HG03196 (cell line): Measurements from ENCODE around the gene FAM83C.
"Not testable (repeated sequence)": the region's sequence is repeated elsewhere in the genome, so short reads cannot be mapped to it uniquely, and the experiment has no call there.

Source experiments
- ATAC-seq: cut with Tn5 transposase; IDR thresholded peaks from one replicate; pipeline ENCODE4 v1.9.1; 2021; ENCODE audit not compliant: unreplicated experiment

FAM83C gene

DNA sequence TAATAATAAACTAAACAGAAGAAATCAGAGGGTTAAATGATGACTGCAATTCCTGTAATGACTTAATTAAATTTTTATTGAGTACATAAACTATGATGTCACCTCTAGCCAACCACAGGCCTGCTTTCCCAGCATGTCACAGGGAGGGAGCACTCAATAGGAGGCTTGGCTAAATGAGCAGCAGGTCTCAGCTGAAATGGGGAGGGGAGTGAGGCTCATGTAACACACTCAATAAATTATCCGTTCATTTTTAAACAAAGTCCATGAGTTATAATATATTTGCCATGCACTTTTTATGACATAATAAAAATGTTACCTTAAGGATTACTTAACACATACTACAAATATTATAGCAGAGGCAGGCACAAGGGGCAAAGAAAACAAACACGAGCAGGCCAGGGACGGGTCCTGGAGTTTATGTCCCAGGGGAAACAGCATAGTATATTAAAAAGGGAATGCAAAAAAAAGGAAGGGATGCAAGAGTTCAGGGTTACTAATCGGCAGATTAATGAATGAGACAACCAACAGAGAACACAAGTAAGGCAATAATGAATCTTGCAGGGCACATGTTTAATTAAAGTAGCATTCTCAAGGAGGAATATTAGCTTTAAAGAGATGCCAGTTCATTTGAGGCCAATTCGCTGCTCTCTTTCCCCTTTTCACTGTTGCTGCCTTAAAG, 27.1 kb upstream of the FAM83C start:
- ATAC-seq, result no peak

DNA sequence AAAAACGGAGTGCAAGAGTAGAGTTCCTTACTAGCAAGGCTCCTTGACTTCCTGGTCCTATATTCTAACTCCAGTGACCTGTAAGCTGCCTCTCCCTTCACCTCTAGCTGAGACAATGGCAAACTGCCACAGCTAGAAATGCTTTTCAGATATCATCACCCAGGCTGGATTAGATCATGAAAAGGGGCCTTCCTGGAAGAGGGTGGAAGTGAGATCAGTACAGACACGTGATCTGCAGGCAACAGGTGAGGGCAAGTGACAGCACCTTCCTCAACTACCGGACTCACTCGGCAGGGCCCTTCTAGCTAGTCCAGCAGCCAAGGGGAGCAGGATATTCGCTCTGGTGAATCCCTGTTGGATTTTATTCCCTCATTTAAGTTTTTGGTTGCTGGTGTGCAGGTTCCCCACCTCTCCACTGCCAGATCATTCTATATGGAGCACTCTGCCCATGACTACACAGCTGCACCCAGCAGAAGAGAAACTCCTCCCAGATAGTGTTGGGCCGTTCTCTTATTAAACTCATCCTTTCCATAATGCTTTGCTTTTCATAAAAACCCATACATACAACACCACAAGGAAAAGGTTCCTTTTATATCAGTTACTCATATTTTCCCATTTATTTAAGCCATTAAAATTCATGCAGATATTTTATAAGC, 26.4 kb upstream of the FAM83C start:
- no peak for ATAC-seq

DNA sequence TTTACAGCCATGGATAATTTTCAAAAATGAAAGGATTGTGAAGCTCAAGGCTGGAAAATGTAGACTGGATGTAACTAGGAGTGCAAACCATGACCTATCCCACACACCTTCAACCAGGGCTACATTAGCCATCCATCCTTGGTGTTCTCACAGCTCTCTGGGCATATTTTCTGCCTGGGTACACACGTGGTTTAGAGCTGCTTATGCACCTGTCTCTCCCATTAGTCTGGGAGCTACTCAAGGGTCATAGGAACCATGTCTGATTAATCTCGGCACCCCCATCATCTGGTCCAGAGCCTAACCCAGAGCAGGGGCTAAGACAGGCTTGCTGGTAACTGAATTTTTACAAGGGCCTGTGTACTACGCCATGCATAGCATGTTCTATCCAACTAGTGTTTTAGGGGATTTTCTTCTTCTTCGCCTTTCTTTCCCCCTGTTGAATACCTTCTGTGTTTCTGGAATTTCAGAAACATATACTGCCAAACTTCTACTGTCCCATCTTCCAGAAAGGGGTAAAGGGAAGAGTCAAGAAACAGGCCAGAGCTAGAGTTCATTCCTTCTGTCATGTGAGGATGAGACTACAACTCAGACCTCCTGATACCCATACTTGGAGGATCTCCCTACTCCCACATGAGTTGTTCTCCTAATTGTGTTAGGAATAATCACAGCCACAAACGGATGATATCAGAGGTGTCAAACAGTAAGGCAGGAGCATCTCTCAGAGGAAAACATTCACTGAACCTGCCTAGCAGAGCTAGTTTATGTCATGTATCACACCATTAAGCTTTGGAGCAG, 25.4 kb upstream of the FAM83C start:
- no peak for ATAC-seq

DNA sequence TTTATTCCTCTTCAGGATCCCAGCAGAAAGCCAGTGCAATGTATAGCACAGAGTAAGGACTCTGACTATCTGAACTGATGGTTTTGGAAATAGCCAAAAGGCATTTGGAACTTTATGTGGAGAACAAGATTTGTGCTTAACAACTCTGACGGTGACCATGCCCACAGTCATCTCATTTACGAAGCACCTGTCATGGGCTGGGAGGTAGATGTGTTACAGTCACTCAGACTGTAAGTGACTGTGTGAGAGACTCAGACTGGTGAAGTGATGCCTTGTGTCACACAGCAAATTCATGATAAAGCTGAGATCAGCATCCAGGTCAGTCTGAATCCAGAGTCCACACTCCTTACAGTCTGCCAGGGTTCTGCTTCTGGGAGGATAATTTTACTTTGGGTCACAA, 23.9 kb upstream of the FAM83C start:
- ATAC-seq, result no peak

GRCh38 chr20:35315632-35316020, 23.4 kb upstream of the FAM83C start:
- not testable (repeated sequence) for ATAC-seq

GRCh38 chr20:35314816-35315631, 22.8 kb upstream of the FAM83C start:
- ATAC-seq, result no peak

GRCh38 chr20:35312318-35312717, 20.1 kb upstream of the FAM83C start:
- no peak for ATAC-seq

GRCh38 chr20:35311822-35312221, 19.6 kb upstream of the FAM83C start:
- no peak for ATAC-seq

- no peak for ATAC-seq
Observed at GRCh38 chr20:35311409-35311808, 19.2 kb upstream of the FAM83C start.

DNA sequence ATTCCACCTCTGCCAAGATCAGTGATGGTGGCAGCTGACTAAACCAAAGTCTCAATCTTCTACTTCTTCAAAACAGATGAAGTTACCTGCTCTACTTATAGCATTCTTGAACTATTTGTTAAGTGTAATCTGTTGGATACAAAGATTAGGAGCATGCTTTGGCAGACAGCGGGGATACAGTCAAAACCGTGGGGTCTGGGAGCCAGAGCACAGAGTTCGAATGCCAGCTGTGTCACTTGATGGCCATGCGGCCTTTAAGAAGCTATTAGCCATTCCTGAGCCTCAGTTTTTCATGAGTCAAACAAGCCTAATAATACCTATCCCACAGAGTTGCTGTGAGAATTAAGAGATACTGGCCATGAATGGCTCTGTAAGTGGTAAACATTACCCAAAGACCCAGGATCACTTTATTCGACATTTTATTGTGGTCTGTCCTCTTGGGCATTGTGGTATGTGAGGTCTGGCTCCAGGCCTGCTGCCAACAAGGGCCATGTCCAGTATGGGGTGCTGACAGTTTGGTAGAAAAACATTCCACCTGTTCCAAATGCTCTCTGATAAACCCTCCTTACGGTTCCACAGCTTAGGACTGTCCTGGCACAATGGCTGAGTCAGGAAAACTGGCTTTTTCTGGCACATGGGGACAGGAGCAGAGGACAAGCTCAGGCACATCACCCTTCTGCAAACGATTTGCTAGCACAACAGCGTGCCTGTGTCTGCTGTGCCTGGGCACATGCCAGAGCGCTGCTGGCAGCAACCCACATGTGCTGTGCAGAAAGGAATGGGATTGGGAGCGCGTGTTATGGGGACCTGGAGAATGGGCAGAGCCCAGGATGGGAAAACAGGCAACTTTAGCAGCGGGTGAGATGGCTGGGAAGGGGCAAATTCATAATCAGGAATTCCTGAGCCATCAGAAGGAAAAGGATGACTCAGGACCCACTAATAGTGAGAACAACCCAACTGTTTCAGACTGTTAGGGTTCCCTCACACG, 15.7 kb upstream of the FAM83C start:
- ATAC-seq, result no peak

DNA sequence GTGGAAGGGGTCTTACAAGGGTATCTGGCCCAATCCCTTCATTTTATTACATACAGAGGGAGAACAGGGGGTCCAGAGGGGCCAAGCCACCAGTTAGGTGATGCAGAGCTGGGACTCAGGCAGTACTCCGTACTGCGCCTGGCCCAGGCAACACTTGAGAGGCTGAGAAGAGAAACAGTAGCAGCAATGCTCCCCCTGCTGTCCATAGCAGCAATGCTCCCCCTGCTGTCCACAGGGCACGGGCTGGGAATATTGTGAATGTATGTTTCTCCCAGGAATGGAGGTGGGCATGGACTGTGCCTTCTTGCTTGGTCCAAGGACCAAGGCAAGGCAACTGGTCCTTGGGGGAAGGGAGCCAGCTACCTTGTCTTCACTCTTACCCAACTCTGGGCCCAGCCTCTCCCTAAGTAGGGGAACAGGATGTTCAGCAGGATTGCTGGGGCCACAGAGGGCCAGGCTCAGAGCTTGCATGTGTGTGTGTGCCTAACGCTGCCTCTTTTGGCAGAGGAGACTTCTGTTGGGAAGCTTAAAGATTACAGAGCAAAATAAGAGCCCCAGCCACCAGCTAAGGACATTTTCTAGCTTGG, 14.8 kb upstream of the FAM83C start:
- no peak for ATAC-seq

GRCh38 chr20:35305682-35306556, 13.7 kb upstream of the FAM83C start:
- no peak for ATAC-seq

DNA sequence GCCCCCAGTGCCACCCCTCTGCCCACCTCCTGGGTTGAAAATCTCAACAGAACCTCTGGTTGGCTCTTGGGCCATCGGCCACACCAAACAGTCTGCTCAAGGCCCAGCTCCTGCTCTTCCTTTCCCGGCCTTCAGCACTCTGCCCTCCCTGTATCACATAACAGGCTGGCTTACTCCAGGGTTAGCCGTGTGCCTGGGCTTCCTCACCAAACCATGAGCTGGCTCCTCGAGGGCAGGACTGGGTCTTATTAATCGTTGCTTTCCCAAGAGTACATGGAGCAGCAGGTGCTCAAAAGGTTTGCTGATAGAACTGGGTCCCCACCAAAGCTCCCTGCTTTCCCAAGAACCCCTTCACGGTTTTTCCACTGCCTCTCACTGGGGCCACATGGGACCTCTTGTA, 12.7 kb upstream of the FAM83C start:
- no peak for ATAC-seq

DNA sequence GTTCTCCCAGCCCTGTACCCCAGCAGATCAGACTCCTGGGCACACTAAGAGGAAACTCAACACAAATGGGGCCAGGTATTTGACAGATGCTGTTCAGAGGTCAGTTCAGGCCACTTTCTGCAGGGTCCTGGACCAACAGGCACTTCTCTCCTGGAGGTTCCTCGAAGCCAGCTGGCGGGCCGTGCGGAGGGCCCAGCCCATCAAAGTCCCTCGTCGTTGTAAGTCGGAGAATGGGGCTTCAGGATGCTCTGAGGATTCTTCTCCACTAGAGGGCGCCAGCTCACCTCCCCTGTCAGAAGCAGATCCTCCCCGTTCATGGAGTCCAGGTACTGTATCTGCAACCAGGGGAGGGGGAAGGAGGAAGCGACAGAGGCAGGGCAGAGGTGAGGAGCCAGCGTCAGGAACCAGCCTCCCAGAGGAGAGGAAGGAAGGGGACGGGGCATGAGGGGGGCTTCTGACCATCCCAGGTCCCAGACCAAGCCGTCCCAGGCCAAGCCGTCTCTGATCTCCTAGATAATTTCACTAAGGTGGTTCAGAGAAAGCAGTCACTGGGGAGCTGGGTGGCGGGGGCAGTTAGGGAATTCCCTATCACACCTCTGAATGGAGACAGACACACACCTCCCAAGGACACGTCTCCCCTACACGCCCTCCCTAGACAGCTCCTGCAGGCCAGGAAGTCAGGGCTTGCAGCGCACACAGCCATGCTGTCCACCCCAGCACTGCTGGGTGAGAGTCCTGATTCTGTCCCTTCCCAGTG, 11.7 kb upstream of the FAM83C start:
- no peak for ATAC-seq

DNA sequence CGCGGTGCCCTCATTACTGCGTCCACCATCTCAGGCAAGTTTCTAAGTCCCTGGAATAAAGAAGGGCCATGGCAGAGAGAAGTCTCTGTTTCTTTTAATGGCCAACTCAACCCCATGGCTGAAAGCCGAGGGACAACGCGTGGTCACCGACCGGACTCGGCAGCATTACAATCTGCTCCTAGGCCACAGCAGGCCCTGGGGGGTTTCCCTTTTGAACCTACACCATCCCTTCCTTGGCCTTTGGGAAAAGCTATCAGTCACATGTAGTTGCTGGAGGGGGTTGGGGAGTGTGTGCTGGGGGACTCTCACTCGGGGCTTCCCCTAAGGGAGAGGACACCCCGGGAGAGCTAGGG, 11.1 kb upstream of the FAM83C start:
- no peak for ATAC-seq

DNA sequence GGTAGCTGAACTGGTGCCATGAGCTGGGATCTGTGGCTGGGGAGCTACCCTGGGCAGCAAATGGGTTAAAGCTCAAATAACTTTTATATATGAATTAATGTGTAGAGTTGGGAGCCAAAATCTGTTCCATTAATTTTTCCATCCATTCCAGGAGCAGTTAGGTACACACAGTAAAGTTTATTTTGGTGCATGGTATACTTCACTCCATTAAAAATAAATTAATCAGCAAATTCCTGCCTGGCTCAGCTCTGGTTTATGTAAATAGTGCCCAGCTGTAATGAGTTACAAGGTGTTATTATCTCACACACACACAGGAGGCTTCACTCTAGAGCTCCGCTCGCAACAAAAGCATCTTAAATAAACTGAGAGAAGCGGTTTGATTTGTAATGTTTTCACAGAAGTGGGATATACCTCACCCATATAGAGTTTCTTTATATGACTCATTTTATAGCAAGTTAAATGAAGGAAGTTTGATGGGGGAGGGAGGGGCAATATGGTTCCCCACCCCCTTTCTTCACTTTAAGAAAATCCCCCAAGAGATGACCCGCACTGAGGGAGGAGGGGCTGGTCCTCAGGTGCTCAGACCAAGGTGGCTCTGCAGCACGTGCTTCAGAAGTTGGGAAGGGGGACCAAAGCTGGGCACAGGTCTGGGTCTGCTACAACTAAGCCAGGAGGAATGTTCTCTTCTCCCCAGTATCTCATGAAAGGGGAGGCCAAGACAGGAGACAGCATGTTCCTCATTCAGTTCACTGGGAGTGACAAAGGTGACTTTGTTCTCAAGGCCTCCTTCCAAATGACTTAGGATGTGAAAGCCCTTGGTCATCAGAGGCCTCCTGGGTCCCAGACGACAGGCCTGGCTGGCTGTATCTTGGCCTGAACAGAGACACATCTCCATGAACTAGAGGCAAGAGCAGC, 10.5 kb upstream of the FAM83C start:
- no peak for ATAC-seq

- ATAC-seq, result no peak
Observed at GRCh38 chr20:35301426-35301825, 9.2 kb upstream of the FAM83C start.
